HG02678 (cell line): ENCODE results near the gene ZNF264.
"Not testable (repeated sequence)": the region's sequence is repeated elsewhere in the genome, so short reads cannot be mapped to it uniquely, and the experiment has no call there.

Experiments used
- ATAC-seq: cut with Tn5 transposase; IDR thresholded peaks from one replicate; pipeline ENCODE4 v1.9.1; 2021; ENCODE audit warnings: mild to moderate bottlenecking, moderate library complexity; ENCODE audit not compliant: unreplicated experiment

Gene ZNF264

DNA sequence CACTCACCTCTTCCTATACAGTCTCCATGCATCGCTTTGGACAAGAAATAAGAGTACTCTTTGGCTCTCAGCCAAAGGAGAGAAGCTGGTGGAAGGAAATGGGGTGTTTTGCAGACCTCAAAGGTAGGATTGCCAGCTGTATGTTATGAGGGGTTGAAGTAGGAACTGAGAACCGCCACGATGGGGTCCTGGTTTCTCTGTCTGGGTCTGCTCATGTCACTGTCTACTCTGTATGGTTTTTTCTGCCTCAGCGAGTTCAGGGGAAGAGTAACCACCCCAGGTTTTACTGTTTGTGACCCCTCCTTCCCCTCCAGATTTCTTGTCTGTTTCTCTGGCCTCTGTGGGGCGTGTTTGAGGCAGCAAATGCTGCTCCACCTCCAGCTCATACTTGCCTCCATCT is 53.2 kb downstream of the ZNF264 start:
- ATAC-seq = no peak

DNA sequence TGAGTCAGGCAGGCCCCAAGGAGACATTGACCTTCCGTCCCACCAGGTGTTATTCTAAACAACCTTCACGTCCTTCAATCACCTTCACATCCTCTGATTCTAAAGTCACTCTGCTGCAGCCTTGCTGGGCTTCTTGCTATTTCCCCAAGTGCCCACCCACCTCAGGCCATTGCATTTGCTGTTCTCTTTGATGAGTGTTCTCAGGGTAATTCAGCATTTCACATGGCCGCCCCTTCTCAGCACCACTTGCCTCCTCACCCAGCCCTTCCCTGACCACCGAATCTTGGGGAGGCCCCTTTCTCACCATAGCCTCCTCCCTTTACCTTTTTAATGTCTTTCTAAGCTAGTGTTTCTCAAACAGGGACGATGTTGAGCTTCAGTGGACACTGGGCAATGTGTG is 53.8 kb downstream of the ZNF264 start:
- ATAC-seq = no peak

DNA sequence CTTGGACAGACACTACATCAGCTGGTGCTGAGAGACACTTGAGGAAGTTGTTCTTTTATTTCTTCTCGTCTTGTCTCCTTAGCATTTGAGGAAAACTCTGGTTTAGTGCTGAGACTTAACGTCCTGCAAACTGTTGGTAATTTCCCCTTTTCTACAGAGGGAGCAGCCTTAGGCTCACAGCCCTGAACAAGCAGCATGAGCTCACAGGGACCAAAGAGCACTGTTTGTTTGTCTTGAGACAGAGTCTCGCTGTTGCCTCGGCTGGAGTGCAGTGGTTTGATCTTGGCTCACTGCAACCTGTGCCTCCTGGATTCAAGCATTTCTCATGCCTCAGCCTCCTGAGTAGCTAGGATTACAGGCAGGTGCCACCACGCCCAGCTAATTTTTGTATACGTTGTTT is 54.7 kb downstream of the ZNF264 start:
- no peak for ATAC-seq

GRCh38 chr19:57248646-57249045 is 57.3 kb downstream of the ZNF264 start:
- ATAC-seq = no peak

DNA sequence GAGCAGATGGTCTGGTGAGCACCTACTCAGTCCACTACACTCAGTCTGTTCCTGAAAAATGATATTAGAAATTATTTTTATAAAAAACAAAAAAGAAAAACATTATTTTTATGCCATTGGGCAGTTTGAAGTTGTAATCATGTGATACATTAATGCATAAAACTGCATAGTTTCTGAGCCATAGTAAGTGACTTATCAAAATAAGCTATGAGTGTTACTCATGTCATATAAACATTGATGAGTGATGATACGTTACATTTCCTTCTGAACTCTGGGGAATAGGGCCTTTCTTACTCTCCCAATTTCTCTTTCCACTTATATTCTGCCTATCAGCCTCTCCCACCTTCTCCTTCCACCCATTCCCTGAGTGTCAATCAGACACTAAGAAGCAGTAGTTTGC is 58.0 kb downstream of the ZNF264 start:
- ATAC-seq = no peak

- not testable (repeated sequence) for ATAC-seq
These were observed 62.5 kb downstream of the ZNF264 start for GRCh38 chr19:57253767-57254166.

- no peak for ATAC-seq
These were observed 70.7 kb downstream of the ZNF264 start for GRCh38 chr19:57262044-57262443.

- ATAC-seq = no peak
These were observed 72.0 kb downstream of the ZNF264 start for GRCh38 chr19:57263244-57263741.

DNA sequence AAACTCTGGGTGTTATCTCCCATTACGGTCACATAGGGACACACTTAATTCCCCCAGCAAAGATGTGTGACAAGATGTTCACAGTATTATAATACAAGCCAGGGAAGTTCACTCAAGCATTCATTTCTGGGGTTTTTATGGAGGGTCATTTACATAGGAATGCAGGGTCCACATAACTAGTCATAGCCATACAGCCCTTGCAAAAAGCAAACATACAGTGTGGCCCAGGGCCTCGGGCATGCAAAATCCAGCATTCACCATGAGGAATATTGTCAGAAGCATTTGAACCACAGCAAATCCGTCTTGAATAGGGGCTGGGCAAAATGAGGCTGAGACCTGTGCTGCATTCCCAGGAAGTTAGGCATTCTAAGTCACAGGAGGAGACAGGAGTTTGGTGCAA is 76.0 kb downstream of the ZNF264 start:
- ATAC-seq = no peak

- ATAC-seq = no peak
These were observed 78.4 kb downstream of the ZNF264 start for GRCh38 chr19:57269515-57270250.

DNA sequence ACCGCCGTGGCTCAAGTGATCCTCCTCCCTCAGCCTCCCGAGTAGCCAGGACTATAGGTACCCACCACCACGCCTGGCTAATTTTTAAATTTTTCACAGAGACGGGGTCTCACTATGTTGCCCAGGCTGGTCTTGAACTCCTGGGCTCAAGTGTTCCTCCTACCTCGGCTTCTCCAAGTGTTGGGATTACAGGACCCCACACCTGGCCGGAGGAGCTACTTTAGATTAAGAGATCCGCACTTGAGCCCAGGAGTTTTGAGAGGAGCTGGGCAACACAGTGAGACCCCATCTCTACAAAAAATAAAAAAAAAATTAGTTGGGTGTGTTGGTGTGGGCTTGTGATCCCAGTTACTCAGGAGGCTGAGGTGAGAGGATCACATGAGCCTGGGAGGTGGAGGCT is 80.0 kb downstream of the ZNF264 start:
- no peak for ATAC-seq
